ENCODE results near the gene LRRC37A2. TPM values are rescaled to one million over a fixed set of nuclear protein-coding genes. Genes with fewer than 3 reads are reported as not detected.
"Not testable (repeated sequence)": the region's sequence is repeated elsewhere in the genome, so short reads cannot be mapped to it uniquely, and the experiment has no call there.

The LRRC37A2 gene
- total RNA-seq: 10 to 100 TPM in 1 of 2 donors, 1 to 10 TPM in 1; 6.7 to 30.1 TPM

- not testable (repeated sequence) for H3K9me3 Mint-ChIP-seq; H3K27me3 Mint-ChIP-seq (ENCODE audit: low read depth); H3K36me3 Mint-ChIP-seq (ENCODE audit: insufficient read depth in 2 of 2); H3K4me1 Mint-ChIP-seq (ENCODE audit: low read depth); DNase-seq; H3K4me3 Mint-ChIP-seq; H3K27ac Mint-ChIP-seq; ATAC-seq (replicated peaks in 1 of 2)
These were observed at the start of gene LRRC37A2 for GRCh38 chr17:46512168-46512567. Gene LRRC37A2, plus strand, starts transcription at chr17:46512468. Its CDS starts 245 bp downstream, at chr17:46512713.

- H3K36me3 Mint-ChIP-seq (ENCODE audit: insufficient read depth in 2 of 2); H3K27ac Mint-ChIP-seq: not testable (repeated sequence)
These were observed 44.6 kb upstream of the LRRC37A2 start for GRCh38 chr17:46467618-46468017.

GRCh38 chr17:46474489-46474888 lies 37.8 kb upstream of the LRRC37A2 start:
- ATAC-seq (replicated peaks in 1 of 2); H3K9me3 Mint-ChIP-seq; H3K4me3 Mint-ChIP-seq; H3K27ac Mint-ChIP-seq; H3K27me3 Mint-ChIP-seq (ENCODE audit: low read depth); H3K4me1 Mint-ChIP-seq (ENCODE audit: low read depth); H3K36me3 Mint-ChIP-seq (ENCODE audit: insufficient read depth in 2 of 2); DNase-seq: not testable (repeated sequence)

More at GRCh38 chr17:46467618-46468017, 44.6 kb upstream of the LRRC37A2 start:
- not testable (repeated sequence) for ATAC-seq (replicated peaks in 1 of 2); H3K27me3 Mint-ChIP-seq (ENCODE audit: low read depth); H3K4me1 Mint-ChIP-seq (ENCODE audit: low read depth); H3K4me3 Mint-ChIP-seq; H3K9me3 Mint-ChIP-seq; DNase-seq

- H3K36me3 Mint-ChIP-seq (ENCODE audit: insufficient read depth in 2 of 2); H3K4me3 Mint-ChIP-seq; H3K9me3 Mint-ChIP-seq; ATAC-seq (replicated peaks in 1 of 2); DNase-seq; H3K27me3 Mint-ChIP-seq (ENCODE audit: low read depth); H3K4me1 Mint-ChIP-seq (ENCODE audit: low read depth); H3K27ac Mint-ChIP-seq: not testable (repeated sequence)
These were observed 36.7 kb upstream of the LRRC37A2 start for GRCh38 chr17:46475583-46475982.

- not testable (repeated sequence) for H3K36me3 Mint-ChIP-seq (ENCODE audit: insufficient read depth in 2 of 2); H3K9me3 Mint-ChIP-seq; H3K4me3 Mint-ChIP-seq; ATAC-seq (replicated peaks in 1 of 2); H3K27ac Mint-ChIP-seq; H3K4me1 Mint-ChIP-seq (ENCODE audit: low read depth); DNase-seq; H3K27me3 Mint-ChIP-seq (ENCODE audit: low read depth)
These were observed 33.4 kb upstream of the LRRC37A2 start for GRCh38 chr17:46478823-46479222.

- not testable (repeated sequence) for H3K4me3 Mint-ChIP-seq
These were observed 31.0 kb upstream of the LRRC37A2 start for GRCh38 chr17:46481310-46481709.

GRCh38 chr17:46492021-46492420 lies 20.2 kb upstream of the LRRC37A2 start:
- H3K27me3 Mint-ChIP-seq (ENCODE audit: low read depth): not testable (repeated sequence)

More at GRCh38 chr17:46481310-46481709, 31.0 kb upstream of the LRRC37A2 start:
- not testable (repeated sequence) for H3K36me3 Mint-ChIP-seq (ENCODE audit: insufficient read depth in 2 of 2); H3K9me3 Mint-ChIP-seq; DNase-seq; ATAC-seq (replicated peaks in 1 of 2); H3K27me3 Mint-ChIP-seq (ENCODE audit: low read depth); H3K27ac Mint-ChIP-seq; H3K4me1 Mint-ChIP-seq (ENCODE audit: low read depth)

GRCh38 chr17:46499437-46500139 lies 12.7 kb upstream of the LRRC37A2 start:
- not testable (repeated sequence) for H3K4me3 Mint-ChIP-seq; H3K27me3 Mint-ChIP-seq (ENCODE audit: low read depth); DNase-seq; ATAC-seq (replicated peaks in 1 of 2); H3K4me1 Mint-ChIP-seq (ENCODE audit: low read depth); H3K36me3 Mint-ChIP-seq (ENCODE audit: insufficient read depth in 2 of 2); H3K9me3 Mint-ChIP-seq; H3K27ac Mint-ChIP-seq

More at GRCh38 chr17:46492021-46492420, 20.2 kb upstream of the LRRC37A2 start:
- not testable (repeated sequence) for ATAC-seq (replicated peaks in 1 of 2); H3K4me3 Mint-ChIP-seq; DNase-seq; H3K36me3 Mint-ChIP-seq (ENCODE audit: insufficient read depth in 2 of 2); H3K4me1 Mint-ChIP-seq (ENCODE audit: low read depth); H3K9me3 Mint-ChIP-seq; H3K27ac Mint-ChIP-seq

- not testable (repeated sequence) for H3K27me3 Mint-ChIP-seq (ENCODE audit: low read depth); H3K4me3 Mint-ChIP-seq; H3K9me3 Mint-ChIP-seq; H3K27ac Mint-ChIP-seq; H3K4me1 Mint-ChIP-seq (ENCODE audit: low read depth); ATAC-seq (replicated peaks in 1 of 2); H3K36me3 Mint-ChIP-seq (ENCODE audit: insufficient read depth in 2 of 2); DNase-seq
These were observed 6.4 kb upstream of the LRRC37A2 start for GRCh38 chr17:46505896-46506295.

GRCh38 chr17:46534716-46535115 lies 22.4 kb downstream of the LRRC37A2 start:
- H3K9me3 Mint-ChIP-seq; DNase-seq; H3K4me1 Mint-ChIP-seq (ENCODE audit: low read depth): not testable (repeated sequence)

GRCh38 chr17:46548607-46549006 lies 36.3 kb downstream of the LRRC37A2 start:
- H3K36me3 Mint-ChIP-seq (ENCODE audit: insufficient read depth in 2 of 2); ATAC-seq (replicated peaks in 1 of 2); H3K27me3 Mint-ChIP-seq (ENCODE audit: low read depth); H3K27ac Mint-ChIP-seq; DNase-seq; H3K9me3 Mint-ChIP-seq; H3K4me1 Mint-ChIP-seq (ENCODE audit: low read depth); H3K4me3 Mint-ChIP-seq: not testable (repeated sequence)

More at GRCh38 chr17:46534716-46535115, 22.4 kb downstream of the LRRC37A2 start:
- not testable (repeated sequence) for H3K36me3 Mint-ChIP-seq (ENCODE audit: insufficient read depth in 2 of 2); H3K27me3 Mint-ChIP-seq (ENCODE audit: low read depth); ATAC-seq (replicated peaks in 1 of 2); H3K4me3 Mint-ChIP-seq; H3K27ac Mint-ChIP-seq

GRCh38 chr17:46559155-46559554 lies 46.9 kb downstream of the LRRC37A2 start:
- not testable (repeated sequence) for H3K27me3 Mint-ChIP-seq (ENCODE audit: low read depth); DNase-seq; H3K9me3 Mint-ChIP-seq; H3K27ac Mint-ChIP-seq; H3K4me1 Mint-ChIP-seq (ENCODE audit: low read depth); H3K4me3 Mint-ChIP-seq; H3K36me3 Mint-ChIP-seq (ENCODE audit: insufficient read depth in 2 of 2)
- peak in 1 of 2 donors; percentile 62 for ATAC-seq (replicated peaks in 1 of 2)

GRCh38 chr17:46560048-46560447 lies 47.8 kb downstream of the LRRC37A2 start:
- H3K27me3 Mint-ChIP-seq (ENCODE audit: low read depth); H3K4me1 Mint-ChIP-seq (ENCODE audit: low read depth); H3K9me3 Mint-ChIP-seq; H3K36me3 Mint-ChIP-seq (ENCODE audit: insufficient read depth in 2 of 2); H3K27ac Mint-ChIP-seq; H3K4me3 Mint-ChIP-seq; ATAC-seq (replicated peaks in 1 of 2); DNase-seq: not testable (repeated sequence)

- H3K27ac Mint-ChIP-seq; H3K4me3 Mint-ChIP-seq; H3K4me1 Mint-ChIP-seq (ENCODE audit: low read depth); H3K36me3 Mint-ChIP-seq (ENCODE audit: insufficient read depth in 2 of 2); H3K9me3 Mint-ChIP-seq; H3K27me3 Mint-ChIP-seq (ENCODE audit: low read depth); DNase-seq: not testable (repeated sequence)
- ATAC-seq (replicated peaks in 1 of 2): peak; percentile 85 to 87
These were observed 54.0 kb downstream of the LRRC37A2 start for GRCh38 chr17:46566284-46566683.

Measured in activated T-cell treated with anti-CD3 and anti-CD28 coated beads, Interleukin-2, amount 50 U/mL, for 72 hours (primary cell).